ENCODE results near the gene EFNA3.

GRCh38 chr1:155077346-155077745, 1.3 kb upstream of the EFNA3 start:
- TF ChIP-seq SIN3A (IDR thresholded peaks at IDR 0.05; ENCODE audit: borderline replicate concordance, insufficient read depth, low read depth, low read length) (no peak), CTCF (IDR thresholded peaks at IDR 0.05) (no peak)

All from Panc1 (cell line).